Cardiac fibroblast (primary cell): Measurements from ENCODE around the gene SCRN1.

Experiments
- DNase-seq, 2 donors: peaks; one replicate each; pipeline versions ENCODE4 v3.0.0 to v3.0.0-alpha.2; 2010; ENCODE audit warnings: low read depth in 2 of 2
- H3K4me3 ChIP-seq, 2 donors: replicated peaks in 1 of 2; 1 replicate in 1 of 2; 2 replicates in 1 of 2; pipeline ENCODE4 v1.5.1; 2011; ENCODE audit warnings: low read depth in 2 of 2, low read length in 2 of 2, mild to moderate bottlenecking in 2 of 2, moderate library complexity in 1 of 2
- CTCF ChIP-seq: IDR thresholded peaks from one replicate; pipeline ENCODE4 v1.5.1; 2011; ENCODE audit warnings: low read depth, mild to moderate bottlenecking, low read length, inconsistent platforms

Gene SCRN1

GRCh38 chr7:29958667-29959358, 30.8 kb downstream of the SCRN1 start:
- TF ChIP-seq CTCF = no peak
- H3K4me3 ChIP-seq = no peak overlapping the region
- no peak for DNase-seq

- DNase-seq = no peak
- TF ChIP-seq CTCF = no peak
- no peak overlapping the region for H3K4me3 ChIP-seq
Measured at GRCh38 chr7:29957521-29958310, 31.9 kb downstream of the SCRN1 start.

- DNase-seq = no peak
- TF ChIP-seq CTCF = no peak
- H3K4me3 ChIP-seq = no peak overlapping the region
Measured at GRCh38 chr7:29956487-29956836, 33.1 kb downstream of the SCRN1 start.

- TF ChIP-seq CTCF = no peak
- no peak overlapping the region for H3K4me3 ChIP-seq
- no peak for DNase-seq
Measured at GRCh38 chr7:29955799-29956486, 33.7 kb downstream of the SCRN1 start.

- DNase-seq = no peak
- no peak overlapping the region for H3K4me3 ChIP-seq
- TF ChIP-seq CTCF = no peak
Measured at GRCh38 chr7:29955075-29955792, 34.4 kb downstream of the SCRN1 start.

GRCh38 chr7:29953726-29954347, 35.8 kb downstream of the SCRN1 start:
- peak; percentile 23 to 34 for DNase-seq
- no peak overlapping the region for H3K4me3 ChIP-seq
- no peak for TF ChIP-seq CTCF
